IMR-90 (cell line): ENCODE measurements around the gene ZGLP1. TPM values are rescaled to one million over a fixed set of nuclear protein-coding genes. Genes with fewer than 3 reads are reported as not detected.

Experiments used
- ATAC-seq: fragments of 200-7000 bp; cut with Tn5 transposase; 2 replicates; pipeline ENCODE4 v1.9.1; 2020; ENCODE audit warnings: low read depth, mild to moderate bottlenecking, moderate library complexity
- BruUV-seq: library from RNA; stranded (reverse); fragments of 400-500 nt; replicated peaks from 2 replicates; lab custom pipeline; 2021; lab: Mats Ljungman, UMichigan
- CTCF ChIA-PET: fragments of 300-600 bp; formaldehyde crosslinking; extraction: SDS; loops from one replicate; lab custom pipeline; 2021; ENCODE audit warnings: antibody characterized with exemption; lab: Yijun Ruan, JAX
- POLR2A ChIA-PET: fragments of 300-600 bp; sonication (Branson Sonifier 250); formaldehyde crosslinking; loops from one replicate; lab custom pipeline; 2022; ENCODE audit warnings: antibody characterized with exemption; ENCODE audit not compliant: unreplicated experiment; lab: Charles Lee
- DNase-seq: peaks from one replicate; pipeline ENCODE4 v3.0.0; 2013
- H2AFZ ChIP-seq: replicated peaks from 2 replicates; pipeline ENCODE3; 2013; ENCODE audit warnings: low read length, mild to moderate bottlenecking; ENCODE audit not compliant: poor library complexity
- H2AK5ac ChIP-seq: 2 replicates; pipeline ENCODE4 v1.6.1; 2013; ENCODE audit warnings: low read depth, low read length, inconsistent platforms
- H2AK9ac ChIP-seq: replicated peaks from 2 replicates; pipeline ENCODE3; 2013; ENCODE audit warnings: mild to moderate bottlenecking, low read depth, low read length, moderate library complexity; ENCODE audit not compliant: poor library complexity
- H2BK120ac ChIP-seq: 2 replicates; pipeline ENCODE4 v1.6.1; 2013; ENCODE audit warnings: low read depth, low read length, inconsistent platforms
- H2BK15ac ChIP-seq: 3 replicates; pipeline ENCODE4 v1.6.1; 2013; ENCODE audit warnings: low read depth, low read length, inconsistent platforms
- H2BK20ac ChIP-seq: 2 replicates; pipeline ENCODE4 v1.6.1; 2013; ENCODE audit warnings: low read depth, mild to moderate bottlenecking, inconsistent platforms, low read length, moderate library complexity
- H2BK5ac ChIP-seq: 2 replicates; pipeline ENCODE4 v1.6.1; 2013; ENCODE audit warnings: mild to moderate bottlenecking, low read depth, low read length, inconsistent platforms; ENCODE audit not compliant: poor library complexity, severe bottlenecking
- H3K14ac ChIP-seq: replicated peaks from 2 replicates; pipeline ENCODE4 v1.6.1; 2013; ENCODE audit warnings: low read depth, low read length, inconsistent platforms
- H3K18ac ChIP-seq: 2 replicates; pipeline ENCODE4 v1.6.1; 2013; ENCODE audit warnings: low read depth, low read length, control low read depth
- H3K23ac ChIP-seq: 2 replicates; pipeline ENCODE4 v1.6.1; 2013; ENCODE audit warnings: low read depth, low read length, inconsistent platforms
- H3K27ac ChIP-seq: 2 replicates; pipeline ENCODE4 v1.5.1; 2013; ENCODE audit warnings: mild to moderate bottlenecking, control low read depth, low read length; ENCODE audit not compliant: insufficient read depth
- H3K27me3 ChIP-seq: 2 replicates; pipeline ENCODE4 v1.6.1; 2013; ENCODE audit warnings: low read length; ENCODE audit not compliant: control insufficient read depth, insufficient read depth
- H3K36me3 ChIP-seq: 2 replicates; pipeline ENCODE4 v1.6.1; 2013; ENCODE audit warnings: low read length, mixed read lengths; ENCODE audit not compliant: control insufficient read depth, insufficient read depth
- H3K4ac ChIP-seq: 2 replicates; pipeline ENCODE4 v1.6.1; 2013; ENCODE audit warnings: low read depth, low read length, inconsistent platforms
- H3K4me1 ChIP-seq: 2 replicates; pipeline ENCODE4 v1.6.1; 2013; ENCODE audit warnings: low read length, mixed read lengths; ENCODE audit not compliant: control insufficient read depth, insufficient read depth
- H3K4me2 ChIP-seq: 2 replicates; pipeline ENCODE4 v1.6.1; 2013; ENCODE audit warnings: low read depth, mild to moderate bottlenecking, control low read depth, low read length, moderate library complexity
- H3K4me3 ChIP-seq: 2 replicates; pipeline ENCODE4 v1.5.1; 2013; ENCODE audit warnings: low read depth, mild to moderate bottlenecking, control low read depth, low read length, moderate library complexity; ENCODE audit not compliant: insufficient read depth
- H3K56ac ChIP-seq: 2 replicates; pipeline ENCODE4 v1.6.1; 2013; ENCODE audit warnings: low read length, inconsistent platforms; ENCODE audit not compliant: insufficient read depth; ENCODE audit errors: extremely low read depth
- H3K79me1 ChIP-seq, 2 experiments: 2 replicates each; pipeline ENCODE4 v1.6.1; 2013; ENCODE audit warnings: low read length in 2 of 2, inconsistent platforms in 1 of 2, low read depth in 1 of 2
- H3K9ac ChIP-seq: 2 replicates; pipeline ENCODE4 v1.6.1; 2013; ENCODE audit warnings: low read depth, low read length, control low read depth
- H3K9me1 ChIP-seq: 2 replicates; pipeline ENCODE4 v1.6.1; 2013; ENCODE audit warnings: low read length, inconsistent platforms; ENCODE audit not compliant: insufficient read depth
- H3K9me3 ChIP-seq: 2 replicates; pipeline ENCODE4 v1.6.1; 2013; ENCODE audit warnings: low read length; ENCODE audit not compliant: control insufficient read depth, insufficient read depth
- H4K20me1 ChIP-seq: 2 replicates; pipeline ENCODE4 v1.6.1; 2013; ENCODE audit warnings: low read length, inconsistent platforms; ENCODE audit not compliant: insufficient read depth
- H4K5ac ChIP-seq: 2 replicates; pipeline ENCODE4 v1.6.1; 2013; ENCODE audit warnings: mild to moderate bottlenecking, low read depth, low read length, control low read depth
- H4K8ac ChIP-seq, 2 experiments: 2 replicates each; pipeline ENCODE4 v1.6.1; 2013; ENCODE audit warnings: low read depth in 2 of 2, low read length in 2 of 2, control low read depth in 1 of 2, inconsistent platforms in 1 of 2
- H4K91ac ChIP-seq: 2 replicates; pipeline ENCODE4 v1.6.1; 2013; ENCODE audit warnings: low read depth, low read length, inconsistent platforms; ENCODE audit not compliant: insufficient read depth
- ELK1 ChIP-seq: fragments of 150-350 bp; IDR thresholded peaks from 2 replicates; pipeline ENCODE4 v1.6.1; 2016; ENCODE audit warnings: low read depth, mild to moderate bottlenecking, low read length, moderate library complexity, borderline replicate concordance
- MAZ ChIP-seq: IDR thresholded peaks from 2 replicates; pipeline ENCODE4 v1.6.1; 2012; ENCODE audit warnings: low read depth, mild to moderate bottlenecking, low read length, improper control_type of control experiment, moderate library complexity, borderline replicate concordance
- MXI1 ChIP-seq: IDR thresholded peaks from 2 replicates; pipeline ENCODE4 v1.6.1; 2012; ENCODE audit warnings: low read depth, mild to moderate bottlenecking, low read length, moderate library complexity, borderline replicate concordance
- RAD21 ChIP-seq: IDR thresholded peaks from 2 replicates; pipeline ENCODE4 v1.6.1; 2012; ENCODE audit warnings: low read length, improper control_type of control experiment
- RFX5 ChIP-seq: IDR thresholded peaks from 2 replicates; pipeline ENCODE4 v1.8.0; 2012; ENCODE audit warnings: low read depth, mild to moderate bottlenecking, low read length, moderate library complexity
- WGBS, 2 experiments: methylation state at CpG; one replicate each; pipeline versions ENCODE4 v1.1.5 to v1.1.7; 2013; ENCODE audit warnings: missing lambda C conversion rate in 2 of 2; ENCODE audit not compliant: insufficient read length in 1 of 2; ENCODE audit errors: extremely low coverage in 2 of 2; 5-methylcytosine and 5-hydroxymethylcytosine counted together
- dilution Hi-C: fragments of 300-500 bp; cut with HindIII; formaldehyde crosslinking; loops from one replicate; pipeline ENCODE4 v1.14.3; 2018; ENCODE audit warnings: low sequenced_read_pairs; ENCODE audit not compliant: unreplicated experiment
- in situ Hi-C: fragments of 300-500 bp; cut with MboI; formaldehyde crosslinking; loops from 3 replicates; pipeline ENCODE4 v1.14.3; 2019; ENCODE audit warnings: low sequenced_read_pairs, inconsistent platforms, mixed read lengths
- intact Hi-C: fragments of 100-400 bp; cut with micrococcal nuclease; formaldehyde crosslinking; loops from 2 replicates; pipeline ENCODE4 v1.10.0; 2022
- polyA plus RNA-seq, 3 experiments: library from polyadenylated mRNA; depleted of rRNA; stranded (reverse); fragments of >200 nt; gene quantifications; 2 replicates each; pipeline ENCODE4 v1.2.3, GENCODE V29; 2012; ENCODE audit warnings: low replicate concordance in 1 of 3
- total RNA-seq: library from RNA; depleted of rRNA; stranded (reverse); fragments of >200 nt; gene quantifications from 2 replicates; pipeline ENCODE4 v1.2.3, GENCODE V29; 2012

Gene ZGLP1
- total and polyA plus RNA-seq, 2 of the 4 experiments (the other 2 are of a cell fraction) = 0.54 to 3.1 TPM

DNA sequence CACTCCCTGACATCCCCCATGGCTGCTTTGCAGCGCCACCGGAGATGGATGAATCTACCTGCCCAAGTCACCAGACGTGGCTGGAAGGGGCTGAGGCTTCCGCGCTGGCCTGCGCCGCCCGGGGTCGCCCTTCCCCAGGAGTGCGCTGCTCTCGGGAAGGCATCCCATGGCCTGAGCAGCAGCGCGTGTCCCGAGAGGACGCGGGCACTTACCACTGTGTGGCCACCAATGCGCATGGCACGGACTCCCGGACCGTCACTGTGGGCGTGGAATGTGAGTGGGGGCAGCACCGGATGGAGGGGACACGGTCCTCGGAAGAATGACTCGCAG lies 15.3 kb downstream of the ZGLP1 start:
- no peak overlapping the region for H3K56ac ChIP-seq
- H3K9me1 ChIP-seq = no peaks in the 10 kb centered on the region
- DNase-seq (no peak), ATAC-seq (no peak)
- CTCF ChIA-PET = no interaction called here
- H3K9ac ChIP-seq = no peak overlapping the region
- no peak overlapping the region for H4K8ac ChIP-seq
- intact Hi-C loops = no loop called here
- POLR2A ChIA-PET = no interaction called here
- H3K4me1 ChIP-seq = peaks cover 11% of the 10 kb centered on the region
- no TSS peak for BruUV-seq
- 68% methylated on average over 12 of the region's 25 CpGs; no CpG with 5 or more reads in 1 of the 2 experiments for WGBS, 2 experiments
- H2BK5ac ChIP-seq = no peak overlapping the region
- H3K23ac ChIP-seq = no peak overlapping the region
- no peak overlapping the region for H3K18ac ChIP-seq
- H4K5ac ChIP-seq = no peak overlapping the region
- no peak overlapping the region for H3K27ac ChIP-seq
- H3K79me1 ChIP-seq = peaks cover 0 to 4% of the 10 kb centered on the region in 2 experiments; a peak in 1 of 4 replicates
- no peak overlapping the region for H3K4ac ChIP-seq
- in situ Hi-C loops = no loop called here
- H2BK15ac ChIP-seq = no peak overlapping the region
- H4K20me1 ChIP-seq = peaks cover 6% of the 10 kb centered on the region
- H3K9me3 ChIP-seq = no peaks in the 10 kb centered on the region
- dilution Hi-C loops = no loop called here
- H2AK5ac ChIP-seq = no peak overlapping the region
- H2AK9ac ChIP-seq = no peak overlapping the region
- no peak overlapping the region for H2BK20ac ChIP-seq
- TF ChIP-seq RFX5 (no peak), RAD21 (no peak), ELK1 (no peak), MXI1 (no peak), MAZ (no peak)
- no peak overlapping the region for H2AFZ ChIP-seq
- H3K14ac ChIP-seq = no peak overlapping the region
- H3K4me2 ChIP-seq = no peak overlapping the region
- H3K27me3 ChIP-seq = no peaks in the 10 kb centered on the region; the same call in 1 of the 2 replicates
- H4K91ac ChIP-seq = no peak overlapping the region
- peaks cover 14% of the 10 kb centered on the region; the same call in 1 of the 2 replicates for H3K36me3 ChIP-seq
- H3K4me3 ChIP-seq = no peak overlapping the region
- H2BK120ac ChIP-seq = no peak overlapping the region
